HG02623 (cell line): ENCODE measurements around the gene YWHAH.

Experiments
- ATAC-seq: cut with Tn5 transposase; IDR thresholded peaks from one replicate; pipeline ENCODE4 v1.9.1; 2021; ENCODE audit warnings: moderate library complexity; ENCODE audit not compliant: unreplicated experiment

YWHAH gene

GRCh38 chr22:31922534-31922933 is 21.8 kb upstream of the YWHAH start:
- ATAC-seq, result no peak

- ATAC-seq, result no peak
These were observed 21.2 kb upstream of the YWHAH start for GRCh38 chr22:31923136-31923535.

- no peak for ATAC-seq
These were observed 20.6 kb upstream of the YWHAH start for GRCh38 chr22:31923747-31924146.

GRCh38 chr22:31925056-31925455 is 19.3 kb upstream of the YWHAH start:
- ATAC-seq, result no peak

- ATAC-seq, result no peak
These were observed 18.3 kb upstream of the YWHAH start for GRCh38 chr22:31926024-31926423.

GRCh38 chr22:31926969-31927368 is 17.4 kb upstream of the YWHAH start:
- ATAC-seq, result no peak

- no peak for ATAC-seq
These were observed 16.8 kb upstream of the YWHAH start for GRCh38 chr22:31927562-31927961.

- no peak for ATAC-seq
These were observed 15.0 kb upstream of the YWHAH start for GRCh38 chr22:31929167-31929930.

GRCh38 chr22:31932863-31933262 is 11.5 kb upstream of the YWHAH start:
- ATAC-seq, result no peak

GRCh38 chr22:31933406-31933805 is 10.9 kb upstream of the YWHAH start:
- ATAC-seq, result no peak

GRCh38 chr22:31933816-31934482 is 10.4 kb upstream of the YWHAH start:
- no peak for ATAC-seq

GRCh38 chr22:31935961-31936635 is 8.2 kb upstream of the YWHAH start:
- ATAC-seq, result no peak

- no peak for ATAC-seq
These were observed 7.0 kb upstream of the YWHAH start for GRCh38 chr22:31937341-31937740.

- no peak for ATAC-seq
These were observed 6.0 kb upstream of the YWHAH start for GRCh38 chr22:31938296-31938695.

- ATAC-seq, result no peak
These were observed 3.8 kb upstream of the YWHAH start for GRCh38 chr22:31940506-31940905.

- ATAC-seq, result no peak
These were observed 2.2 kb upstream of the YWHAH start for GRCh38 chr22:31942091-31942490.

GRCh38 chr22:31943206-31943977 is 943 bp upstream of the YWHAH start:
- no peak for ATAC-seq

GRCh38 chr22:31944700-31945442 is 536 bp downstream of the YWHAH start:
- ATAC-seq, result peak; percentile 27

- no peak for ATAC-seq
These were observed 1.1 kb downstream of the YWHAH start for GRCh38 chr22:31945443-31945855.

- no peak for ATAC-seq
These were observed 1.8 kb downstream of the YWHAH start for GRCh38 chr22:31945971-31946680.
